ENCODE measurements around the gene ZNF222.
A peak's percentile ranks its signal among the peaks of the same experiment; 100 is the strongest.

The ZNF222 gene

GRCh38 chr19:44069415-44069814 lies 44.2 kb downstream of the ZNF222 start:
- TF ChIP-seq CTCF (IDR thresholded peaks at IDR 0.05; ENCODE audit: insufficient read depth, low read depth, low read length, missing control alignments) = no peak
- no peak overlapping the region for H3K4me3 ChIP-seq (ENCODE audit: low read depth, low read length)
- DNase-seq (ENCODE audit: low read depth) = no peak

GRCh38 chr19:44071824-44072542 lies 46.8 kb downstream of the ZNF222 start, which contains the start of gene ZNF284:
Gene ZNF284, plus strand, starts transcription at chr19:44072159. Its CDS starts 4,231 bp downstream, at chr19:44076390.
- TF ChIP-seq CTCF (IDR thresholded peaks at IDR 0.05; ENCODE audit: insufficient read depth, low read depth, low read length, missing control alignments) = no peak
- DNase-seq (ENCODE audit: low read depth) = peak; percentile 71
- H3K4me3 ChIP-seq (ENCODE audit: low read depth, low read length) = peak within 1 kb of the TSS; percentile 41

- peak overlapping the region; percentile 41 for H3K4me3 ChIP-seq (ENCODE audit: low read depth, low read length)
- no peak for TF ChIP-seq CTCF (IDR thresholded peaks at IDR 0.05; ENCODE audit: insufficient read depth, low read depth, low read length, missing control alignments)
- no peak for DNase-seq (ENCODE audit: low read depth)
Observed at GRCh38 chr19:44072543-44073401, 47.6 kb downstream of the ZNF222 start.

GRCh38 chr19:44076325-44076724 lies 51.1 kb downstream of the ZNF222 start:
- no peak for TF ChIP-seq CTCF (IDR thresholded peaks at IDR 0.05; ENCODE audit: insufficient read depth, low read depth, low read length, missing control alignments)
- no peak overlapping the region for H3K4me3 ChIP-seq (ENCODE audit: low read depth, low read length)
- no peak for DNase-seq (ENCODE audit: low read depth)

Data from GM12865 (cell line).